IMR-90 (cell line): ENCODE data around the gene TSTD2.

ENCODE experiments used
- CEBPB ChIP-seq: IDR thresholded peaks from 2 replicates; pipeline ENCODE4 v1.6.1; 2012; ENCODE audit warnings: low read depth, low read length, improper control_type of control experiment
- CHD1 ChIP-seq: IDR thresholded peaks from 2 replicates; pipeline ENCODE4 v1.6.1; 2012; ENCODE audit warnings: low read depth, low read length, improper control_type of control experiment
- ELK1 ChIP-seq: fragments of 150-350 bp; IDR thresholded peaks from 2 replicates; pipeline ENCODE4 v1.6.1; 2016; ENCODE audit warnings: low read depth, mild to moderate bottlenecking, low read length, moderate library complexity, borderline replicate concordance
- FOS ChIP-seq: fragments of 150-350 bp; IDR thresholded peaks from 2 replicates; pipeline ENCODE4 v1.6.1; 2016; ENCODE audit warnings: low read depth, low read length
- MAFK ChIP-seq: IDR thresholded peaks from 2 replicates; pipeline ENCODE4 v1.6.1; 2012; ENCODE audit warnings: low read depth, low read length, improper control_type of control experiment
- MAZ ChIP-seq: IDR thresholded peaks from 2 replicates; pipeline ENCODE4 v1.6.1; 2012; ENCODE audit warnings: low read depth, mild to moderate bottlenecking, low read length, improper control_type of control experiment, moderate library complexity, borderline replicate concordance
- MXI1 ChIP-seq: IDR thresholded peaks from 2 replicates; pipeline ENCODE4 v1.6.1; 2012; ENCODE audit warnings: low read depth, mild to moderate bottlenecking, low read length, moderate library complexity, borderline replicate concordance
- POLR2A ChIP-seq: IDR thresholded peaks from 2 replicates; pipeline ENCODE4 v1.6.1; 2012; ENCODE audit warnings: mild to moderate bottlenecking, low read depth, low read length
- RAD21 ChIP-seq: IDR thresholded peaks from 2 replicates; pipeline ENCODE4 v1.6.1; 2012; ENCODE audit warnings: low read length, improper control_type of control experiment
- RCOR1 ChIP-seq: IDR thresholded peaks from 2 replicates; pipeline ENCODE4 v1.6.1; 2012; ENCODE audit warnings: mild to moderate bottlenecking, low read length, improper control_type of control experiment; ENCODE audit not compliant: insufficient replicate concordance
- USF2 ChIP-seq: fragments of 150-350 bp; IDR thresholded peaks from 2 replicates; pipeline ENCODE4 v1.6.1; 2017; ENCODE audit warnings: mild to moderate bottlenecking, antibody characterized with exemption, low read length, low read depth
- TF ChIP-seq, protein P1 (sequence below): conservative IDR thresholded peaks from 2 replicates; pipeline ENCODE4 v1.5.1; 2012; ENCODE audit warnings: mild to moderate bottlenecking, low read depth, low read length, improper control_type of control experiment

DNA sequence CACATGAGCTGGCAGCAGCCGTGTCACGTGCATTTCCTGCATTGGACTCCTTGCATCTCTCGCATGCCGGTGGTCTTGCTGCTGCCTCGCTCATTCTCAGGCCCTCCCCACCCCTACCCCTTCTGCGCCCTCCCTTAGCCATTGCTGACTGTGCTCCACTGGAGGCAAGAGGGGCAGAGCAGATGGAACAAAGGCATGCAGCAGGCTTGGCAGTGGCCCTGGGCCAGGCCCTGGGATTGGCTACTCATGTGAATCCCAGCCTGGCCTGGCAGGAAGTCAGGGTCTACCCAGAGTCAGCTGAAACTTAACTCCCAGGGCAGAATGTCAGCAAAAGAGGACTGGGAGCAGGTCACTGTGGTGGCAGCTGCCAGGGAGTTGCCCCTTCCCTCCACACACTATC, 62.3 kb downstream of the TSTD2 start:
- TF ChIP-seq, protein P1, sequence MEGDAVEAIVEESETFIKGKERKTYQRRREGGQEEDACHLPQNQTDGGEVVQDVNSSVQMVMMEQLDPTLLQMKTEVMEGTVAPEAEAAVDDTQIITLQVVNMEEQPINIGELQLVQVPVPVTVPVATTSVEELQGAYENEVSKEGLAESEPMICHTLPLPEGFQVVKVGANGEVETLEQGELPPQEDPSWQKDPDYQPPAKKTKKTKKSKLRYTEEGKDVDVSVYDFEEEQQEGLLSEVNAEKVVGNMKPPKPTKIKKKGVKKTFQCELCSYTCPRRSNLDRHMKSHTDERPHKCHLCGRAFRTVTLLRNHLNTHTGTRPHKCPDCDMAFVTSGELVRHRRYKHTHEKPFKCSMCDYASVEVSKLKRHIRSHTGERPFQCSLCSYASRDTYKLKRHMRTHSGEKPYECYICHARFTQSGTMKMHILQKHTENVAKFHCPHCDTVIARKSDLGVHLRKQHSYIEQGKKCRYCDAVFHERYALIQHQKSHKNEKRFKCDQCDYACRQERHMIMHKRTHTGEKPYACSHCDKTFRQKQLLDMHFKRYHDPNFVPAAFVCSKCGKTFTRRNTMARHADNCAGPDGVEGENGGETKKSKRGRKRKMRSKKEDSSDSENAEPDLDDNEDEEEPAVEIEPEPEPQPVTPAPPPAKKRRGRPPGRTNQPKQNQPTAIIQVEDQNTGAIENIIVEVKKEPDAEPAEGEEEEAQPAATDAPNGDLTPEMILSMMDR = no peak
- TF ChIP-seq USF2 (no peak), CEBPB (no peak), ELK1 (no peak), POLR2A (no peak), MAFK (no peak), CHD1 (no peak), MXI1 (no peak), FOS (no peak), RCOR1 (no peak), RAD21 (no peak), MAZ (no peak)
